T-cell (primary cell): ENCODE measurements around the gene RAB1B. TPM values are rescaled to one million over a fixed set of nuclear protein-coding genes. Genes with fewer than 3 reads are reported as not detected.

ENCODE experiments used
- ATAC-seq, 4 experiments: fragments of 200-7000 bp in 3 of 4; fragments of 150-1000 bp in 1 of 4; cut with Tn5 transposase; replicated peaks in 1 of 4; 1 replicate in 3 of 4; 2 replicates in 1 of 4; pipeline ENCODE4 v1.10.0; 2021; ENCODE audit warnings: moderate library complexity in 3 of 4, mild to moderate bottlenecking in 2 of 4, moderate number of reproducible peaks in 1 of 4
- CTCF ChIA-PET, 2 donors: fragments of 300-600 bp; sonication (Branson Sonifier 250); formaldehyde crosslinking; loops; one replicate each; lab custom pipeline; 2022; ENCODE audit warnings: antibody characterized with exemption in 2 of 2; lab: Charles Lee
- POLR2A ChIA-PET, 2 donors: fragments of 300-600 bp; sonication (Branson Sonifier 250); formaldehyde crosslinking; loops; one replicate each; lab custom pipeline; 2022; ENCODE audit warnings: antibody characterized with exemption in 2 of 2; lab: Charles Lee
- DNase-seq, 35 experiments: peaks; one replicate each; pipeline versions ENCODE4 v3.0.0 to v3.0.0-alpha.2; 2013 to 2023
- H3K27ac ChIP-seq: one replicate; pipeline ENCODE4 v1.5.1; 2013; ENCODE audit warnings: low read length
- H3K27me3 ChIP-seq, 2 experiments: replicated peaks in 1 of 2; 1 replicate in 1 of 2; 2 replicates in 1 of 2; pipeline versions ENCODE4 v1.6.1 to v1.7.0; 2013; ENCODE audit warnings: low read length in 1 of 2, mixed read lengths in 1 of 2; ENCODE audit not compliant: control insufficient read depth in 2 of 2, insufficient read depth in 2 of 2; ENCODE audit errors: extremely low read depth in 1 of 2
- H3K36me3 ChIP-seq, 2 donors: 1 replicate in 1 of 2; 2 replicates in 1 of 2; pipeline versions ENCODE4 v1.6.1 to v1.7.0; 2013; ENCODE audit warnings: low read length in 1 of 2; ENCODE audit not compliant: control insufficient read depth in 2 of 2, insufficient read depth in 1 of 2; ENCODE audit errors: extremely low read depth in 1 of 2
- H3K4me1 ChIP-seq, 2 experiments: 1 replicate in 1 of 2; 2 replicates in 1 of 2; pipeline versions ENCODE4 v1.6.1 to v1.7.0; 2013; ENCODE audit warnings: low read length in 2 of 2, mixed read lengths in 1 of 2; ENCODE audit not compliant: insufficient read depth in 2 of 2, control insufficient read depth in 1 of 2; ENCODE audit errors: extremely low read depth in 1 of 2
- H3K4me3 ChIP-seq, 2 donors: 1 replicate in 1 of 2; 2 replicates in 1 of 2; pipeline versions ENCODE4 v1.5.1 to v1.7.0; 2013; ENCODE audit warnings: mild to moderate bottlenecking in 2 of 2, low read length in 1 of 2, moderate library complexity in 1 of 2; ENCODE audit not compliant: control insufficient read depth in 1 of 2; ENCODE audit errors: extremely low read depth in 1 of 2
- H3K9me3 ChIP-seq: 2 replicates; pipeline ENCODE4 v1.7.0; 2013
- H3K27ac Mint-ChIP-seq, 2 donors: one replicate each; pipeline ENCODE4 v1.8.0; 2020 to 2021; ENCODE audit warnings: mild to moderate bottlenecking in 2 of 2, mixed read lengths in 2 of 2
- H3K27me3 Mint-ChIP-seq, 2 donors: one replicate each; pipeline ENCODE4 v1.8.0; 2021 to 2022; ENCODE audit warnings: mixed read lengths in 2 of 2
- H3K36me3 Mint-ChIP-seq: one replicate; pipeline ENCODE4 v1.8.0; 2021; ENCODE audit warnings: mixed read lengths
- H3K4me1 Mint-ChIP-seq, 3 donors: one replicate each; pipeline ENCODE4 v1.8.0; 2020 to 2022; ENCODE audit warnings: mixed read lengths in 3 of 3, mild to moderate bottlenecking in 1 of 3
- H3K4me3 Mint-ChIP-seq, 3 donors: one replicate each; pipeline ENCODE4 v1.8.0; 2020 to 2022; ENCODE audit warnings: mild to moderate bottlenecking in 3 of 3, mixed read lengths in 3 of 3, moderate library complexity in 3 of 3
- H3K9me3 Mint-ChIP-seq, 3 donors: one replicate each; pipeline ENCODE4 v1.8.0; 2020 to 2022; ENCODE audit warnings: mixed read lengths in 3 of 3
- WGBS: methylation state at CpG from one replicate; pipeline ENCODE4 v1.1.5; 2013; ENCODE audit warnings: missing lambda C conversion rate; ENCODE audit not compliant: insufficient coverage; 5-methylcytosine and 5-hydroxymethylcytosine counted together
- total RNA-seq, 35 experiments: library from RNA in 6 of 35; stranded (reverse) in 6 of 35; fragments of 120-200 nt in 1 of 35; gene quantifications; one replicate each; pipeline versions ENCODE4 v1.2.1 to v1.2.4 and lab custom pipeline; 2013 to 2026

Gene RAB1B
- total RNA-seq, 5 donors from 2014 or later (not counting 1 experiment from before 2014, with no cell fraction given), result 60.7 to 98.8 (median 95.2) TPM

DNA sequence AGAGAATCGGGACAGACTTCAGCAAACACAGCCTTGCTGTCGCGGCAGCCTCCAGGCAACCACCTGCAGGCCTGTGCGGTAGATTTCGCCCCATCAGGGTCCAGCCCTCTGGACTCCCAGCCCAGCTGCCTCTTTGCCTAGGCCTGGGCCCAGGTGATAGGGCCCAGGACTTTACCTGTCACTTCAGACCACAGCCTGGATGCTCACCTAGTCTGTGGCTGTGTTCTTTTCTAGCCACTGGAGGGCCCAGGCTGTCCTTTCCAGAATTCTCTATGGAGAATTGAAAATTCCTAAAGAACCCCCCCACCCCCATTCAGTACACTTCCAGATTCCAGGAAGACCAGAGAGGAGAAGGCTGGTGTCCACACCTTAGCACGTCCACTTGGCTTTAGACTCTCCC lies 30.6 kb upstream of the RAB1B start:
- Mint-ChIP-seq H3K4me3 (no peak overlapping the region), H3K9me3 (no peaks in the 10 kb centered on the region), H3K27ac (peak overlapping the region; percentile 46 to 52), H3K36me3 (peaks cover 63% of the 10 kb centered on the region), H3K4me1 (peaks cover 0 to 13% (median 4%) of the 10 kb centered on the region in 3 donors), H3K27me3 (no peaks in the 10 kb centered on the region)
- Histone ChIP-seq H3K27ac (no peak overlapping the region), H3K4me3 (no peak overlapping the region), H3K9me3 (no peaks in the 10 kb centered on the region), H3K27me3 (no peaks in the 10 kb centered on the region), H3K36me3 (peaks cover 28 to 92% of the 10 kb centered on the region in 2 donors), H3K4me1 (peaks cover 0 to 5% of the 10 kb centered on the region in 2 experiments)
- ChIA-PET POLR2A (interaction anchor here in 1 of 2 donors (0.6 to 0.7 kb wide), 2 partner anchors 158 to 1412 kb away, joined by 3 to 8 read pairs; no protein-coding TSS in a partner anchor), CTCF (no interaction called here)
- no peak for ATAC-seq
- no peak for DNase-seq
- WGBS, result 100% methylated on average over 5 of the region's 6 CpGs

DNA sequence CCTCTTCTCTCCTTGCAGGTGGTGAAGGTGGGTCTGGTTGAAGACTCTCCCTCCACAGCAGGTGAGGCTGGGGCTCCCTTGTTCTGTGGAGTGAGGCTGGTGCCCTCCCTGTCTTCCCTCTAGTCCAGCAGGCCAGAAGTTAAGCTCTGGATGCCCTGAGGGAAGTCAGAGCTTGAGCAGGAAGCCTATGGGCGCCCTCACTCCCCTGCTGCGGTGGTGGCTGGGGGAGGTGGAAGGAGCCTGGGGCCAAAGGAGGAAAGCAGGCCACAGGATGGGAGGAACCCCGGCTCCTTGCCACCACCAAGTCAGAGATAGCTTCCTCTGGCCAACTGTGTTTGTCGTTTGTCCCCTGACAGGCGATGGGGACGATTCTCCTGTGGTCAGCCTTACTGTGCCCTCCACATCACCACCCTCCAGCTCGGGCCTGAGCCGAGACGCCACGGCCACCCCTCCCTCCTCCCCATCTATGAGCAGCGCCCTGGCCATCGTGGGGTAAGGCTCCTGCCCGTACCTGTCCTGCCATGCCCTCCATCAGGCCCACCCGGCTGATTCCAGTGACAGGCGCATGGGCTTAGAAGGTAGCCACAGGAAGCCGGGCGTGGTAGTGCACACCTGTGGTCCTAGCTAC lies 29.5 kb upstream of the RAB1B start:
- Histone ChIP-seq H3K4me1 (peaks cover 0 to 5% of the 10 kb centered on the region in 2 experiments), H3K27ac (no peak overlapping the region), H3K9me3 (no peaks in the 10 kb centered on the region), H3K4me3 (no peak overlapping the region), H3K27me3 (no peaks in the 10 kb centered on the region), H3K36me3 (peaks cover 23 to 92% of the 10 kb centered on the region in 2 donors)
- H3K36me3 Mint-ChIP-seq, result peaks cover 56% of the 10 kb centered on the region
- no peak for ATAC-seq
- 93% methylated on average over 12 of the region's 17 CpGs for WGBS
- ChIA-PET POLR2A (no interaction called here), CTCF (interaction anchor here in 1 of 2 donors (0.6 kb wide), 1 partner anchor 74 kb away, joined by 3 read pairs; no protein-coding TSS in a partner anchor)
- H3K27me3 Mint-ChIP-seq, result no peaks in the 10 kb centered on the region
- no peaks in the 10 kb centered on the region for H3K9me3 Mint-ChIP-seq
- H3K4me3 Mint-ChIP-seq, result no peak overlapping the region
- DNase-seq, result no peak
- peaks cover 0 to 8% (median 4%) of the 10 kb centered on the region in 3 donors for H3K4me1 Mint-ChIP-seq
- H3K27ac Mint-ChIP-seq, result peak overlapping the region in 1 of 2 donors; percentile 39

DNA sequence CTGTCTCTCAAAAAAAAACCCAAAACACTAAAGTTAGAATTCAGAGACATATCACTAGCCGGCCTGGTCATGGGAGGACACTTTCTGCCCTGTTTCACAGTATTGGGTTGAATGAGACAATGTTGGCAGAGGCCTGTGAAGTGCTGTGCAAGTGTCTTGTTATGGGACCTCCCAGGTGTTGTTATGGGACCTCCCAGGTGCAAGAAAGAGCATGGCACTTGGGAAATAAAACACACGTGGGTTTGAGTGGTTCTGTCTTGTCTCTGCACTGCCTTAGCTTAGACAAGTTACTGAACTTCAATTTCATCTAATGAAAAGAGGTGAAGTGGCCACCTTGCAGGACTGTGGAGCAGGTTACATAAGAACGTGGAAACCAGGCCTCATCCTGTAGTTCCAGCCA lies 28.9 kb upstream of the RAB1B start:
- 90% methylated on average over 2 of the region's 3 CpGs for WGBS
- peaks cover 0 to 8% (median 4%) of the 10 kb centered on the region in 3 donors for H3K4me1 Mint-ChIP-seq
- POLR2A ChIA-PET, result no interaction called here
- DNase-seq (no peak), ATAC-seq (no peak)
- CTCF ChIA-PET, result interaction anchor here in 1 of 2 donors (0.6 kb wide), 1 partner anchor 73 kb away, joined by 3 read pairs; no protein-coding TSS in a partner anchor
- no peak overlapping the region for H3K4me3 ChIP-seq
- H3K9me3 Mint-ChIP-seq, result no peaks in the 10 kb centered on the region
- H3K4me3 Mint-ChIP-seq, result no peak overlapping the region
- H3K27ac Mint-ChIP-seq, result no peak overlapping the region
- H3K27me3 ChIP-seq, result no peaks in the 10 kb centered on the region
- no peaks in the 10 kb centered on the region for H3K9me3 ChIP-seq
- peaks cover 54% of the 10 kb centered on the region for H3K36me3 Mint-ChIP-seq
- H3K27ac ChIP-seq, result no peak overlapping the region
- H3K4me1 ChIP-seq, result peaks cover 0 to 5% of the 10 kb centered on the region in 2 experiments
- H3K27me3 Mint-ChIP-seq, result no peaks in the 10 kb centered on the region
- peaks cover 25 to 91% of the 10 kb centered on the region in 2 donors for H3K36me3 ChIP-seq

DNA sequence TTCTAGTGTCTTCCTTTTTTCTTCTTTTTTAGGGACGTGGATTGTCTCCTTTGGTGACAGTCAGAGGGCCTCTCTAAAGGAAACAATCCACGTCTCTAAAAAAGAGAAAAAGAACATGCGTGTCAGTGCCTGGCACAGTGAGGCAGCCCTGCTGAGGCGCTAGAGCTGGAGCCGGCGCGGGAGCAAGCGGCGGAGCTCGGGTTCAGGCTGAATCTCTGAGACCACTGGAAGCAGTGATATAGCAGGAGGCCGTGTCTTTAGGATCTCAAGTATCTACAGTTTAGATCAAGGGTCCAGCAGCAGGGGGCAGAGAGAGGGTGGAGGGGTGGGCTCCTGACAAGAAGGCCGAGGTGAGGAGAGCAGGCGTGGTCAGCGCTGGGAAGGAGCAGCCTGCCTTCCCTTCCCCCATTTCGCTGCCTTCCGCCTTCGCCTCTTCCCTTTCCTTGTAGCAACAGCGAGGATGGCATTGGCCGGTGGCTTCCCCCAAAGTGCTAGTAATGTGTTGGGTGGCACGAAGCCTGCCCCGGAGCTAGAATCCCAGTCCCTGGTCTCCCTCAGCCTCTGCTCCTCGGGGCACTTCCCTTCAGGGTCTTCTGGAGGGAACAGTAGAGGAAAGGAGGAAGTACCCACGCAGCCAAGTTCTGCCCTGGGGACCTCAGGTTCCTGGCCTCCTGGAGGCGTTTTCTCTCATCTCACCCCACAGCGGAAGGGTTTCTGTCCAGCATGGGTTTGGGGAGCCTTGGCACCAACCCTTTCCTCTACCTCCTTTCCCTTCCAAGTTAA lies 28.2 kb upstream of the RAB1B start:
- H3K9me3 ChIP-seq, result no peaks in the 10 kb centered on the region
- no peak for DNase-seq
- no peak overlapping the region for H3K4me3 ChIP-seq
- 96% methylated on average over 12 of the region's 25 CpGs for WGBS
- H3K4me1 Mint-ChIP-seq, result peaks cover 0 to 8% (median 4%) of the 10 kb centered on the region in 3 donors
- no peak for ATAC-seq
- CTCF ChIA-PET, result no interaction called here
- H3K27ac Mint-ChIP-seq, result peak overlapping the region in 1 of 2 donors; percentile 45
- H3K27me3 Mint-ChIP-seq, result no peaks in the 10 kb centered on the region
- POLR2A ChIA-PET, result no interaction called here
- H3K27me3 ChIP-seq, result no peaks in the 10 kb centered on the region
- H3K4me3 Mint-ChIP-seq, result no peak overlapping the region
- H3K9me3 Mint-ChIP-seq, result no peaks in the 10 kb centered on the region
- no peak overlapping the region for H3K27ac ChIP-seq
- peaks cover 0 to 5% of the 10 kb centered on the region in 2 experiments for H3K4me1 ChIP-seq
- H3K36me3 ChIP-seq, result peaks cover 29 to 91% of the 10 kb centered on the region in 2 donors
- peaks cover 52% of the 10 kb centered on the region for H3K36me3 Mint-ChIP-seq

DNA sequence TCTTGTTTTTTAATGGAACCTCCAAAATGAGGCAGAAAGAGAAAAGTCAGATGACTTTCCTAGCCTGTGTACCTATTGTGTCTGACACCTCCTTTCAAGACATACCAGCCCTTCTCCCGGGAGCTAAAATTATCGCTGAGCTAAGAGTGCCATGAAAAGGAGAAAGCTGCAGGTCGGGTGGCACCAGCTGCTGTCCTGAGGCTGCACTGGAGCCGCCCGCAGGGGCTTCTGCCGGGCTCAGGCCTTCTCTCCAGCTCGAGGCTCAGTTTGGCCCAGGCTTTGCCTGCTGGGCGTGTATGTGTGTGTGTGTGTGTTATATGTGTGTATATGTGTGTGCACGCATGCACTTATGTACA lies 27.7 kb upstream of the RAB1B start:
- CTCF ChIA-PET, result no interaction called here
- H3K27ac Mint-ChIP-seq, result peak overlapping the region in 1 of 2 donors; percentile 45
- POLR2A ChIA-PET, result no interaction called here
- 100% methylated on average over 1 of the region's 9 CpGs for WGBS
- Histone ChIP-seq H3K9me3 (no peaks in the 10 kb centered on the region), H3K27ac (no peak overlapping the region), H3K36me3 (peaks cover 30 to 86% of the 10 kb centered on the region in 2 donors), H3K4me1 (peaks cover 0 to 5% of the 10 kb centered on the region in 2 experiments), H3K4me3 (no peak overlapping the region), H3K27me3 (no peaks in the 10 kb centered on the region)
- no peak for DNase-seq
- H3K27me3 Mint-ChIP-seq, result no peaks in the 10 kb centered on the region
- H3K36me3 Mint-ChIP-seq, result peaks cover 46% of the 10 kb centered on the region
- H3K9me3 Mint-ChIP-seq, result no peaks in the 10 kb centered on the region
- ATAC-seq, result peak in 2 of 4 experiments; percentile 8 to 14
- no peak overlapping the region for H3K4me3 Mint-ChIP-seq
- peaks cover 0 to 8% (median 4%) of the 10 kb centered on the region in 3 donors for H3K4me1 Mint-ChIP-seq

DNA sequence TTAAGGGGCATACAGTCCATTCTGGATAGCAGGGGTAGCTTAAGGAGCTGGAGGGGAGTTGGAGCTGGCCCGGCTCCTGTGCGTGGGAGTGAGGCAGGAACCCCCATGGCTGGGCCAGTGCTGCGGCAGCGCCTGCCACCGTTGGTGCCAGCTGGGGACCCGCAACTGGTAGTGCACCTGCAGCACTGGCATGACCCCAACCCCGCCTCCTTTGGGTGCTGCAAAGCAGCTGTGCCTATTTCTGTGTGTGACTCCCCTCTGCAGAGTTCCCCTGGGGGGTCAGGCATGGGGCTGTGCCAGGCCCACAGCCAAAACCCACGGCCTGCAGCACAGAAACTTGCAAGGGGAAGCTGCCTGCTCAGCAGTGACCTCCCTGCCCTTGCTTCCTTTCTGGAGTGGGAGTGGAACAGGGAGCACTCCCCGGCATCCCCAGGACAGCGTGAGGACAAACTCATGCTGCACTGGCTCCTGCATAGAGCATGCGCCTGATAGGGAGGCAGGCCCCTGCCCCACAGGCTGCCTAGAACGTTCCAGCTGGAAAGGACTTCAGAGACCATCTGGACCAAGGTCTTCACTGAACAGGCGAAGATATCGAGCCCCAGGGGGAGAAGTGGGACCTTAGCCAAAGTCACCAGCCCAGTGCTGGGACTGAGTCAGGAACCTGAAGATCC lies 26.2 kb upstream of the RAB1B start:
- H3K4me3 ChIP-seq, result no peak overlapping the region
- no peak for ATAC-seq
- H3K27ac Mint-ChIP-seq, result peak overlapping the region in 1 of 2 donors; percentile 44
- peaks cover 0 to 5% of the 10 kb centered on the region in 2 experiments for H3K4me1 ChIP-seq
- H3K9me3 Mint-ChIP-seq, result no peaks in the 10 kb centered on the region
- WGBS, result 87% methylated on average over 14 of the region's 14 CpGs
- POLR2A ChIA-PET, result no interaction called here
- peaks cover 32 to 80% of the 10 kb centered on the region in 2 donors for H3K36me3 ChIP-seq
- peaks cover 3 to 8% (median 4%) of the 10 kb centered on the region in 3 donors for H3K4me1 Mint-ChIP-seq
- DNase-seq, result no peak
- no peak overlapping the region for H3K4me3 Mint-ChIP-seq
- CTCF ChIA-PET, result no interaction called here
- H3K9me3 ChIP-seq, result no peaks in the 10 kb centered on the region
- H3K27me3 ChIP-seq, result no peaks in the 10 kb centered on the region
- H3K36me3 Mint-ChIP-seq, result peaks cover 44% of the 10 kb centered on the region
- H3K27ac ChIP-seq, result no peak overlapping the region
- no peaks in the 10 kb centered on the region for H3K27me3 Mint-ChIP-seq
